Activated CD4-positive, alpha-beta T cell treated with anti-CD3 and anti-CD28 coated beads, Interleukin-2, amount 50 U/mL, for 1 hour (primary cell): Measurements from ENCODE around the gene INSL3.
"Not testable (repeated sequence)": the region's sequence is repeated elsewhere in the genome, so short reads cannot be mapped to it uniquely, and the experiment has no call there.

ENCODE experiments used
- DNase-seq: peaks from one replicate; pipeline ENCODE4 v3.0.0-alpha.2; 2020

INSL3 gene

DNA sequence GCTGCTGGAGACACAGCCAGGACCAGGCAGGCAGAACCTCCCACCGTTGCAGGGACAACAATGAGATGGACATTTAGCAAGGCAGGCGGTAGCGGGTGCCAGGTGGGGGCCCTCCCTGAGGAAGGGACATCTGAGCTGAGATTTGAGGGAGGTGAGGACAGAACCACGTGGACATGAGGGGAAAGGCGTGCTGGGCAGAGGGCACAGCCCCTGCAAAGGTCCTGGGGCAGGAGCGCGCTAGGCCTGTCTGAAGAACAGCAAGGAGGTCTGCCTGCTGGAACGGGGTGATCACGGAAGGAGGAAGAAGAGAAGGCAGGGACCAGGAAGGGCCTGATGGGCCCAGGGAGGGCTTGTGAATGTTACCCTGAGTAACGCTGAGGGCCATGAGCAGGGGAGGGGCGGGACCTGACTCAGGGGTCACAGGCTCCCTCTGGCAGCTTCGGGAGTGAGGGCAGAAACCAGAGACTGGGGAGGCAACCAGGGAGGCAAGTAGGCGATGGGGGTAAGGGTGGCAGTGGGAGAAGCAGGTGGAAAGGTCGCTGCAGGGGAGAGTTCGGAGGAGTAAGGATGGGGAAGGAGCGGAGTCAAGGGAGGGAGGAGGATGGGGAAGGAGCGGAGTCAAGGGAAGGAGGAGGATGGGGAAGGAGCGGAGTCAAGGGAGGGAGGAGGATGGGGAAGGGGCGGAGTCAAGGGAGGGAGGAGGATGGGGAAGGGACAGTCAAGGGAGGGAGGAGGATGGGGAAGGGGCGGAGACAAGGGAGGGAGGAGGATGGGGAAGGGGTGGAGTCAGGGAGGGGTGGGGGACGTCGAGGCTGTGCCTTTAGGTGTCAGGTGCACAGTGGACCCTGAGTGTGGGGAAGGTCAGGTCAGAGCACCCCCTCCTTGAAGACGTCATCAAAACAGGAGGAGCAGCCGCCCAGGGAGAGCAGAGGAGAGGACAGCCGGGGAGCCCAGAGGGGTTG lies 42.1 kb downstream of the INSL3 start:
- no peak for DNase-seq

DNA sequence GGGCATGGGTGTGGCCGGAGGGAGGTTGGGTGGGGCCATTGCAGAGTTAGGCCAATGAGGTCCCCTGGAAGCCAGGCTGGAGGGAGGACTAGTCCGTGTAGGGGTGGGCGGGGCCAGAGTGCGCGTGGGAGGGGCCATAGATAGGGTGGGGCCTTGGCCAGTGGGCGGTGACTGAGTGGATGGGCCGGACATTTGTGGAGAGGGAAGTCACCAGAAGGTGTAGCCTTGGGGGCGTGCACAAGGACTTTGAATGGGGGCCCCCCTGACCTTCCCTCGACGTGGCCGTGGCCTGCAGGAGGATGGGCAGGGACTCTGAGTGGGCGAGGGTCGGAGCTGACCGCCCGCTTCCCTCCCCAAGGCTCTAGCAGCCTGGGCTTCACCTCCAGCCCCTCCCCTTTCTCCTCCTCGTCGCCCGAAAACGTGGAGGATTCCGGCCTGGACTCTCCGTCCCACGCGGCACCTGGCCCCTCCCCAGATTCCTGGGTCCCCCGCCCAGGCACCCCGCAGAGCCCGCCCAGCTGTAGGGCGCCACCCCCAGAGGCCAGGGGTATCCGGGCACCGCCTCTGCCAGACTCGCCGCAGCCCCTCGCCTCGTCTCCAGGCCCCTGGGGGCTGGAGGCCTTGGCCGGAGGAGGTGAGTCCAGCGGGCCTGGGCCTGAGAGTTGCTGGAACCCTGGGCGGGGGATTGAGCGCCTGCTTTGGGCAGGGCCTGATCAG lies 42.9 kb downstream of the INSL3 start:
- peak; percentile 29 for DNase-seq

DNA sequence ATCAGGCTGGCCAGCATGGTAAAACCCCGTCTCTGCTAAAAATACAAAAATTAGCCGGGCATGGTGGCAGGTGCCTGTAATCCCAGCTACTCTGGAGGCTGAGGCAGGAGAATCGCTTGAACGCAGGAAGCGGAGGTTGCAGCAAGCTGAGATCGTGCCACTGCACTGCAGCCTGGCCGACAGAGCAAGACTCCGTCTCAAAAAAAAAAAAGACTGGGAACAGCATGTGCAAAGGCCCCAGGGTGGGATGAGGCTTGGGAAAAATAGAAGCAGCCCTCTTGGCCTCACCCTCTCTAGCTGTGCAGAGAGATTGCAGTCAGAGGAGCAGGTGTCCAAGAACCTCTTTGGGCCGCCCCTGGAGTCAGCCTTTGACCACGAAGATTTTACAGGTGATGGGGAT lies 43.5 kb downstream of the INSL3 start:
- DNase-seq, result not testable (repeated sequence)

DNA sequence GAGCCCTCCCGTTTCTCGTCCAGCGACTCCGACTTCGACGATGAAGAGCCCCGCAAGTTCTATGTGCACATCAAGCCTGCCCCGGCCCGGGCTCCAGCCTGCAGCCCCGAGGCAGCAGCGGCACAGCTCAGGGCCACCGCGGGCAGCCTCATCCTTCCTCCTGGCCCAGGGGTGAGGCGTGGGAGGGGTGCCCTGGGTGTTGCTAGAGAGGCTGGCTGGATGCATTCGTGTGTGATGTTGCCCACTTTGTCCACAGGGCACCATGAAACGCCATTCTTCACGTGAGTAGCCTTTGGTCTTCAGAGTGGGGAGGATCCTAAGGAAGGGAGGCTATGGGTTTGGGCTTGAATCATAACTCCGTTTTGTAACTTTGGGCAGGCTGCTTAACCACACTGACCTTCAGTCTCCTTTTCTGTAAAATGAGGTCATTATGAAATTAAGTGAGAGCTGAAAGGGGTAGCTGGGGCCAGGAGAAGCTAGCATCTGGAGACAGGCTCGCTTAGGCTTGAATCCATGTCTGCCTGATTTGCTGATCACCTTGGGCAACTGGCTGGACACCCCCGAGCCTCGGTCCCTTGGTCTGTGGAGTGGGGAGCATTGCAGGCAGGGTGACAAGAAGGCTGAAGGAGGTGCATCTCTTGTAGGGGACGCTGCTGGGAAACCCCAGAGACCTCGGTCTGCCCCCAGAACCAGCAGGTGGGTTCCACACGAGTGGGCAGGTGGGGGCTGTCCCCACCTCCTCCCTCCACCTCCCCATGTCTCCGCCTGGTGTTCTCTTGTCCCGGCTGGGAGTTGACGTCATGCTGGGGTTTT lies 45.1 kb downstream of the INSL3 start:
- DNase-seq, result no peak

DNA sequence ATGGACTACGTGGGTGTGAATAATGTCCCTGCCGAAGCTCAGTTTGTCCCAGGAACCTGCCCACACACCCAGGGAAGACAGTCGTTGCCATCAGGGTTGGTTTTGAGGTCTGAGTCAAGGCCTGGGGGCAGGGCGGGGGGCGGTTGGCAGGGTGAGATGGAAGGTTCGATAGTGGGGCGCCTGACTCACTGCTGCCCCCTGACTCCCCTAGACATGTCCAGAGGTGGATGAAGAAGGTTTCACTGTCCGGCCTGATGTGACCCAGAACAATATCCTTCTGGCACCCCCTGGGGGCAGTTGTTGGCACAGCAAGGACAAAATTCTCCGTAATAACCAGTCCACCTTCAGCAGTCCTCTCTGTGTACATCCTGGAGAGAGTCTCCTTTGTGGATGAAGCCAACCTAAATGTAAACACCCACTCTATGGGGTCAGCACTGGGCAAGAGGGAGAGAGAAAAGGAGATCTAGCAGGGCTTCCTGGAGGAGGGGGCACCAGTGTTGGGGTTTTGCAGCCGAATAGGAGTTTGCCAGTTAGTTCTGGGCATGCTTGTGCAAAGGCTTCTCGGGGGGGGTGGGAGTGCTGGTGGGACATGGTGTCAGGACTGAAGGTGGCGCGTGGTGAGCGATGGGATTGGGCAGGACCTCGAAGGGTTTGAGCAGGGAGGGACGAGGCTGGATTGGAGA lies 45.9 kb downstream of the INSL3 start:
- DNase-seq, result peak; percentile 34

DNA sequence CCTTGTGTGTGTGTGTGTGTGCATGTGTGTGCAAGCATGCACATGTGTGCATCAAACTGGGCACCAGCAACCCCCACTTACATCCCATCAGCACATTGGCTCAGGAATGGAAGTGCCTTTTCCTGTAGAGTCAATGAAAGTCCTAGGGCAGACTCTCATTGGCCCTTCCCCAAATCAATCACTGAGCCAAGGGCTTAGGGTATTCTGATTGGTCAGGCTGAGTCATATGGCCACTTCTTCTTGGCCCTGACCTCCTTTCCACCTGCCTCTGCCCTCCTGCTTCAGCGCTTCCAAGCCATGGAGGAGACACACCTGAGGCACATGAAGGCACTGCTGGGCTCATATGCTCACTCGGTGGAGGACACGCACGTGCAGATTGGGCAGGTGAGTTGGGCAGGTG lies 49.1 kb downstream of the INSL3 start:
- DNase-seq, result no peak

DNA sequence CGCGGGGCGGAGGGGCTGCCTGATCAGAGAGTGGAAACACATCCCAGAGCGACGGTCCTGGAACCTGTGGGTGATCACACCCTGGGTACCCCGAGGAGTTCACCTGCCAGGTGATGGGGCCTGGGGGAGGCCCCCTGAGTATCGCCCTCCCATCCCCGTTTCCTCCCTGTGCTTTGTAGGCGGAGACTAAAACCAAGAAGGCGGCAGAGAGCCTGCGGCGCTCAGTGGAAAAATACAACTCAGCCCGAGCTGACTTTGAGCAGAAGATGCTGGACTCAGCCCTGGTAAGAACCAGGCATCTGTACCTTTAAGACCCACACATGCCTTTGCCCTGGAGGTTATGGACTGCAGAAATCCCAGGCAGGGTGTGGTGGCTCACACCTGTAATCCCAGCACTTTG lies 50.7 kb downstream of the INSL3 start:
- DNase-seq, result no peak

DNA sequence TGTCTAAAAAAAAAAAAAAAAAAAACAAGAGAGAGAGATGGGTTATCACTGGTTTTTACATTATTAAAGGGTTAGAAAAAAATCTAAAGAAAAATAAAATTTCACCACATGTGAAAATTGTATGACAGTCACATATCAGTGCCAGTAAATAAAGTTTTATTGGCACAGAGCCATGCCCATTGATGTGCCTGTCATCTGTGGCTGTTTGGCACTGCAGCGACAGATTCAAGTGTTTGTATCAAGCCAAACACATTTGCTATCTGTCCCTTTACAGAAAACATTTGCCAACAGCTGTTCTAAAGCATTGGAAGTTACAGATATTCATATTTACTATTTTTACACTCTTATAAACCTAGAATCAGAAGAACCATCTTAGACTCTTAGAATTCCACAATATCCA lies 53.8 kb downstream of the INSL3 start:
- no peak for DNase-seq

DNA sequence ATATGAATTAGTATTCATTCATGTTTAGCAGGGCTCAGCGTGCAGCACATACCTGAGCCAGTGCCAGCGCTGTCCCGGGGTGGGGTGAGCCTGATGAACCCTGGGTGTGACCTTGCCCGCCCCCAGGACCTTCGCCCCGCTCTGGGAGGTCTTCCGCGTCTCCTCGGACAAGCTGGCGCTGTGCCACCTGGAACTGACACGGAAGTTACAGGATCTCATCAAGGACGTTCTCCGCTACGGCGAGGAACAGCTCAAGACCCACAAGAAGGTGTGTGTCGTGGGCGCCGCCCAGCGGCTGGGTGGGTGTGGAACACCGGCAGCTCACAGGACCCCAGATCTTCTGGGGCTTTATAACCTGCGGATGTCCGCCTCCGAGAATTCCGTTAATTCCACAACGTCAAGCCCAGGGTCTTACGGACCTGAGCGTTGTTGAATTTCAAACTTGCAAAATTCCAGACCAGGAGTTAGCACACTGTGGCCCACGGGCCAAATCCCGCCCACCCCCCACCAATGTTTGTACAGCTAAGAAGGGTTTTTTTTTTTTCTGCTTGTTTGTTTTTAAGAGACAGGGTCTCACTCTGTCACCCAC lies 54.7 kb downstream of the INSL3 start:
- peak; percentile 30 for DNase-seq
